Measurements from ENCODE around the gene TIPARP.

Gene TIPARP

GRCh38 chr3:156744631-156745030, 70.2 kb downstream of the TIPARP start:
- Histone ChIP-seq H3K27me3 (ENCODE audit: insufficient read depth, low read length, poor library complexity, severe bottlenecking) (no peaks in the 10 kb centered on the region), H3F3A (ENCODE audit: low read depth) (no peaks in the 10 kb centered on the region), H3K4me2 (ENCODE audit: low read depth, low read length, poor library complexity, severe bottlenecking) (no peak overlapping the region), H3K4me1 (ENCODE audit: insufficient read depth, low read length, poor library complexity, severe bottlenecking) (no peaks in the 10 kb centered on the region), H3K36me3 (ENCODE audit: insufficient read depth, low read length) (no peaks in the 10 kb centered on the region), H3K9me2 (replicated peaks; ENCODE audit: low read depth, low read length) (no peaks in the 10 kb centered on the region), H3K4me3 (ENCODE audit: low read length, poor library complexity, severe bottlenecking) (no peak overlapping the region), H3K9me3 (ENCODE audit: insufficient read depth, low read depth, low read length) (no peaks in the 10 kb centered on the region), H3K9ac (ENCODE audit: low read depth, low read length, poor library complexity, severe bottlenecking) (no peak overlapping the region), H3K79me2 (ENCODE audit: insufficient read depth, low read length) (no peaks in the 10 kb centered on the region), H4K20me1 (ENCODE audit: insufficient read depth, low read length, poor library complexity, severe bottlenecking) (no peaks in the 10 kb centered on the region), H2AFZ (ENCODE audit: low read length) (no peak overlapping the region)
- TF ChIP-seq EZH2phosphoT487 (IDR thresholded peaks at IDR 0.05; ENCODE audit: borderline replicate concordance) = no peak
- TF ChIP-seq CTCF (conservative IDR thresholded peaks at IDR 0.05; ENCODE audit: low read length) = no peak

- no peak overlapping the region for H3K4me3 ChIP-seq (ENCODE audit: low read length, poor library complexity, severe bottlenecking)
- TF ChIP-seq CTCF (conservative IDR thresholded peaks at IDR 0.05; ENCODE audit: low read length) = no peak
- no peak for TF ChIP-seq EZH2phosphoT487 (IDR thresholded peaks at IDR 0.05; ENCODE audit: borderline replicate concordance)
- H4K20me1 ChIP-seq (ENCODE audit: insufficient read depth, low read length, poor library complexity, severe bottlenecking) = no peaks in the 10 kb centered on the region
Observed at GRCh38 chr3:156745766-156746165, 71.4 kb downstream of the TIPARP start.

GRCh38 chr3:156747046-156747445, 72.7 kb downstream of the TIPARP start:
- H3K79me2 ChIP-seq (ENCODE audit: insufficient read depth, low read length) = no peaks in the 10 kb centered on the region
- no peaks in the 10 kb centered on the region for H3K27me3 ChIP-seq (ENCODE audit: insufficient read depth, low read length, poor library complexity, severe bottlenecking)
- H3K9me3 ChIP-seq (ENCODE audit: insufficient read depth, low read depth, low read length) = no peaks in the 10 kb centered on the region
- no peaks in the 10 kb centered on the region for H3K9me2 ChIP-seq (replicated peaks; ENCODE audit: low read depth, low read length)
- H3K4me2 ChIP-seq (ENCODE audit: low read depth, low read length, poor library complexity, severe bottlenecking) = no peak overlapping the region
- H3K9ac ChIP-seq (ENCODE audit: low read depth, low read length, poor library complexity, severe bottlenecking) = no peak overlapping the region
- no peak overlapping the region for H3K4me3 ChIP-seq (ENCODE audit: low read length, poor library complexity, severe bottlenecking)
- TF ChIP-seq EZH2phosphoT487 (IDR thresholded peaks at IDR 0.05; ENCODE audit: borderline replicate concordance) (no peak), CTCF (conservative IDR thresholded peaks at IDR 0.05; ENCODE audit: low read length) (no peak)
- H4K20me1 ChIP-seq (ENCODE audit: insufficient read depth, low read length, poor library complexity, severe bottlenecking) = no peaks in the 10 kb centered on the region
- no peaks in the 10 kb centered on the region for H3K36me3 ChIP-seq (ENCODE audit: insufficient read depth, low read length)
- H3K4me1 ChIP-seq (ENCODE audit: insufficient read depth, low read length, poor library complexity, severe bottlenecking) = no peaks in the 10 kb centered on the region
- H3F3A ChIP-seq (ENCODE audit: low read depth) = no peaks in the 10 kb centered on the region
- H2AFZ ChIP-seq (ENCODE audit: low read length) = no peak overlapping the region

More at GRCh38 chr3:156745766-156746165, 71.4 kb downstream of the TIPARP start:
- H3K4me2 ChIP-seq (ENCODE audit: low read depth, low read length, poor library complexity, severe bottlenecking) = no peak overlapping the region
- no peaks in the 10 kb centered on the region for H3F3A ChIP-seq (ENCODE audit: low read depth)
- no peaks in the 10 kb centered on the region for H3K9me2 ChIP-seq (replicated peaks; ENCODE audit: low read depth, low read length)
- H2AFZ ChIP-seq (ENCODE audit: low read length) = no peak overlapping the region
- no peak overlapping the region for H3K9ac ChIP-seq (ENCODE audit: low read depth, low read length, poor library complexity, severe bottlenecking)
- no peaks in the 10 kb centered on the region for H3K27me3 ChIP-seq (ENCODE audit: insufficient read depth, low read length, poor library complexity, severe bottlenecking)
- no peaks in the 10 kb centered on the region for H3K9me3 ChIP-seq (ENCODE audit: insufficient read depth, low read depth, low read length)
- H3K36me3 ChIP-seq (ENCODE audit: insufficient read depth, low read length) = no peaks in the 10 kb centered on the region
- H3K79me2 ChIP-seq (ENCODE audit: insufficient read depth, low read length) = no peaks in the 10 kb centered on the region
- H3K4me1 ChIP-seq (ENCODE audit: insufficient read depth, low read length, poor library complexity, severe bottlenecking) = no peaks in the 10 kb centered on the region
